Adrenal gland (tissue), 12 donors: ENCODE measurements around the gene CFAP410. TPM values are rescaled to one million over a fixed set of nuclear protein-coding genes. Genes with fewer than 3 reads are reported as not detected.

Experiments
- DNase-seq, 7 donors: peaks; one replicate each; pipeline ENCODE4 v3.0.0-alpha.2; 2019 to 2020
- H3K27ac ChIP-seq, 5 donors: fragments of 200-600 bp; sonication (generic) in 4 of 5; 1 replicate in 3 of 5; 2 replicates in 2 of 5; pipeline versions ENCODE4 v1.5.1 to v1.8.0; 2016 to 2020; ENCODE audit warnings: mild to moderate bottlenecking in 1 of 5
- H3K27me3 ChIP-seq: fragments of 200-600 bp; 2 replicates; pipeline ENCODE4 v1.8.0; 2021
- H3K36me3 ChIP-seq, 2 donors: fragments of 200-600 bp; replicated peaks in 1 of 2; 1 replicate in 1 of 2; 2 replicates in 1 of 2; pipeline versions ENCODE4 v1.5.1 to v1.8.0; 2018 to 2022
- H3K4me1 ChIP-seq, 2 donors: fragments of 200-600 bp; replicated peaks in 1 of 2; 1 replicate in 1 of 2; 2 replicates in 1 of 2; pipeline versions ENCODE4 v1.5.1 to v1.8.0; 2018 to 2021
- H3K4me3 ChIP-seq, 4 donors: fragments of 200-600 bp; sonication (generic) in 3 of 4; one replicate each; pipeline ENCODE4 v1.5.1; 2016 to 2018
- H3K9me3 ChIP-seq, 3 donors: fragments of 200-600 bp; sonication (generic) in 1 of 3; replicated peaks in 1 of 3; 1 replicate in 2 of 3; 2 replicates in 1 of 3; pipeline versions ENCODE4 v1.5.1 to v1.8.0; 2016 to 2021
- POLR2A ChIP-seq, 2 donors: fragments of 450-650 bp; IDR thresholded peaks; one replicate each; pipeline ENCODE4 v1.6.1; 2017; ENCODE audit warnings: antibody characterized with exemption in 2 of 2, mild to moderate bottlenecking in 2 of 2, moderate library complexity in 1 of 2
- WGBS, 4 donors: extraction: QIAGEN DNeasy Blood & Tissue Kit in 2 of 4; methylation state at CpG; one replicate each; pipeline versions ENCODE4 v1.1.5 to v1.1.7; 2013 to 2017; 5-methylcytosine and 5-hydroxymethylcytosine counted together
- intact Hi-C, 2 donors: fragments of 100-400 bp; cut with DNase I; formaldehyde crosslinking; loops; one replicate each; pipeline versions ENCODE4 v1.14.1 to v1.15.0; 2022 to 2023
- polyA plus RNA-seq, 3 donors: library from polyadenylated mRNA; stranded (reverse); fragments of 200-250 nt in 2 of 3; fragments of 350-450 nt in 1 of 3; fragmentation: Illumina TruSeq in 1 of 3; extraction: RNeasy Lipid Tissue Mini Kit (QIAGEN cat#74804) in 1 of 3; gene quantifications; one replicate each; pipeline ENCODE4 v1.2.3, GENCODE V29; 2013 to 2014
- total RNA-seq, 9 donors: library from RNA; depleted of rRNA in 4 of 9; stranded (reverse); fragments of >200 nt in 4 of 9; fragments of 120-200 nt in 1 of 9; fragmentation: NEBNext Ultra II Directional in 1 of 9; extraction: Animal tissue kit (Norgen Biotek cat#: 25700) in 1 of 9; gene quantifications; one replicate each; pipeline versions ENCODE4 v1.1.0 to v1.2.4, GENCODE V29; 2013 to 2023
- TF ChIP-seq, protein P1 (sequence below), 6 experiments: fragments of 450-650 bp in 4 of 6; fragments of 200-600 bp in 2 of 6; sonication (generic) in 1 of 6; IDR thresholded peaks; 1 replicate in 5 of 6; 2 replicates in 1 of 6; pipeline versions ENCODE4 v1.5.1 to v1.8.0; 2016 to 2021; ENCODE audit warnings: antibody characterized with exemption in 6 of 6, mild to moderate bottlenecking in 2 of 6, moderate library complexity in 1 of 6
- donor health status: healthy with polysubstance abuse.
- donor health status: Bipolar disorder and iron deficiency.
- donor health status: DM: yes; HTN: yes; CAD: no.
- donor health status: DM: no; HTN: no; CAD: no.
- donor health status: DM: no; HTN: no; CAD: no.
- donor health status: DM: yes; HTN: yes; CAD: no.

The CFAP410 gene
- total and polyA plus RNA-seq, 12 donors: 1.4 to 149 (median 37.0) TPM

DNA sequence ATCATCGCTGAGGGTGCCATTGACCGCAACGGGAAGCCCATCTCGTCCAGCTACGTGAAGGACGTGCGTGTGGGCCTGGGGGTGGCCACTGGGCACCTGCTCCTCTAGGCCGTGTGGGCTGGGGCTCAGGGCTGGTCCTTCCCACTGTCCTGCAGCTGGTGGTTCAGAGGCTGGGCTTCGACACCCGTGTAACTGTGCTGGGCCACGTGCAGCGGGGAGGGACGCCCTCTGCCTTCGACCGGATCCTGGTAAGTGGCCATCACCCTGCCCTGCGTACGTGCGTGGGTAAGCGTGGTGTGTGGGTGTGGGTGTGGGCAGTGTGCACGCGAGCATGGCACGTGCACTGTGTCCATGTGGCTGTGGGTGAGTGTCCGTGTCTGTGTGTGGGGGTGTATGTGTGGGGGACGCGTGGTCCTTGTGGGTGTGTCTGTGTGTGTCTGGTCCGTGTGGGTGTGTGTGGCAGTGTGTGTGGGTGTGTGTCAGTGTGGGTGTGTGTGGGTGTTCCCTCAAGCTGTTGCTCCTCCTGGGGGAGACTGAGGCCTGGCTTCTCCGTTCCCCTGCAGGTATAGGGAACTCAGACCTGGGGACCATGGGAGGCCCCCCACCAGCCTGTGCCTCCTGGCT is 22.8 kb downstream of the CFAP410 start:
- no peak overlapping the region for H3K27ac ChIP-seq
- no peaks in the 10 kb centered on the region for H3K9me3 ChIP-seq
- WGBS, 4 donors: 93 to 96% (median 94%) methylated on average over 20 to 27 of the region's 27 CpGs
- TF ChIP-seq POLR2A (IDR thresholded peaks at IDR 0.05): no peak
- TF ChIP-seq, protein P1, sequence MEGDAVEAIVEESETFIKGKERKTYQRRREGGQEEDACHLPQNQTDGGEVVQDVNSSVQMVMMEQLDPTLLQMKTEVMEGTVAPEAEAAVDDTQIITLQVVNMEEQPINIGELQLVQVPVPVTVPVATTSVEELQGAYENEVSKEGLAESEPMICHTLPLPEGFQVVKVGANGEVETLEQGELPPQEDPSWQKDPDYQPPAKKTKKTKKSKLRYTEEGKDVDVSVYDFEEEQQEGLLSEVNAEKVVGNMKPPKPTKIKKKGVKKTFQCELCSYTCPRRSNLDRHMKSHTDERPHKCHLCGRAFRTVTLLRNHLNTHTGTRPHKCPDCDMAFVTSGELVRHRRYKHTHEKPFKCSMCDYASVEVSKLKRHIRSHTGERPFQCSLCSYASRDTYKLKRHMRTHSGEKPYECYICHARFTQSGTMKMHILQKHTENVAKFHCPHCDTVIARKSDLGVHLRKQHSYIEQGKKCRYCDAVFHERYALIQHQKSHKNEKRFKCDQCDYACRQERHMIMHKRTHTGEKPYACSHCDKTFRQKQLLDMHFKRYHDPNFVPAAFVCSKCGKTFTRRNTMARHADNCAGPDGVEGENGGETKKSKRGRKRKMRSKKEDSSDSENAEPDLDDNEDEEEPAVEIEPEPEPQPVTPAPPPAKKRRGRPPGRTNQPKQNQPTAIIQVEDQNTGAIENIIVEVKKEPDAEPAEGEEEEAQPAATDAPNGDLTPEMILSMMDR (IDR thresholded peaks at IDR 0.05): no peak
- peaks cover 0 to 63% of the 10 kb centered on the region in 2 donors for H3K36me3 ChIP-seq
- intact Hi-C loops: no loop called here
- no peaks in the 10 kb centered on the region for H3K4me1 ChIP-seq
- no peaks in the 10 kb centered on the region for H3K27me3 ChIP-seq
- no peak overlapping the region for H3K4me3 ChIP-seq
- no peak for DNase-seq

DNA sequence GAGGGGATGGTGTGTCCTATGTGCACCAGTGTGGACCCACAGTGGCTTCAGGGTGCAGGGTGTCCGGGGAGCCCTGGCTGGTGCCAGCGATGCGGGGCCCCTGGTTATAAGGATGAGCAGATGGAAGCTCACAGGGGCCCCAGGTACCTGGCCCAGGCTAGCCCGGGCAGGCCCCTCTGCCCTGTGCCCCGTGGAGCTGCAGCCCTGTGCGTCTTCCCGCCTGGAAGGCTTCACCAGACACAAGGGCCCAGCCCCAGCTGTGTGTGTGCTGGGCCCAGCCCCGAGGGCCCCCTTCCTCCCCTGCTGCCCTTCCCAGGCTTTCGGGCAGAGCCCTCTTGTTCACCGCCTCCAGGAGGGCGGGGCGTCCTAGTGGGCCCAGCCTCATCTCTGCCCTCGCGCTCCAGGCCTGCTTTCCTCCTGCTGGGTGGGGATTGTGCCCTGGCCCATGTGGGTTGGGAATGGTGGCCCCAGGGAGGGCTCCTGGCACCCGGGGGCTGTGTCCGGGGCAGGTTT is 23.4 kb downstream of the CFAP410 start:
- Histone ChIP-seq H3K27me3 (no peaks in the 10 kb centered on the region), H3K9me3 (no peaks in the 10 kb centered on the region), H3K4me1 (no peaks in the 10 kb centered on the region), H3K4me3 (no peak overlapping the region), H3K27ac (no peak overlapping the region), H3K36me3 (peaks cover 0 to 68% of the 10 kb centered on the region in 2 donors)
- WGBS, 4 donors: 91 to 95% (median 95%) methylated on average over 4 to 16 of the region's 16 CpGs; no CpG with 5 or more reads in 1 of the 4 donors
- intact Hi-C loops: no loop called here
- DNase-seq: no peak
- TF ChIP-seq, protein P1 (IDR thresholded peaks at IDR 0.05): no peak
- no peak for TF ChIP-seq POLR2A (IDR thresholded peaks at IDR 0.05)

DNA sequence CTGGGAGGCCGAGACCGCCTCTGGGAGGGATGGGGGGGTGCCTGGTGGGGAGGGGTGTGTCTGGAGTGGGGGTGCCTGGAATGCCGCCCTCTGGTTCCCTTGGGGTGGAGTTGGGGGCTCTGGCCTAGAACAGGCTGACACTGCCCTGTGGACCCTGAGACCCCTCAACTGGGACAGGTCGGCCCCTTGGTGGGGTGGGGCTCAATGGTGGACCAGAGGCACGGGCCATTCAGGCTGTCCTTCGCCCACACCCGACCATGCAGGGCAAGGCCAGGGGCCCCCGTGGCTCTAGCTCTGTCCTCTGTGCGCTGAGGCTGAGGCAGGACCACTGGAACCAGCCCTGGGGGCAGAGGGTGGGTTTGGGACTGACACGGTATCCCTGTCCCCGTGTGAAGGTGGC is 24.6 kb downstream of the CFAP410 start:
- H3K4me3 ChIP-seq: no peak overlapping the region
- no peaks in the 10 kb centered on the region for H3K27me3 ChIP-seq
- 82 to 93% (median 85%) methylated on average over 2 to 11 of the region's 11 CpGs for WGBS, 4 donors
- no peaks in the 10 kb centered on the region for H3K9me3 ChIP-seq
- peaks cover 0 to 62% of the 10 kb centered on the region in 2 donors for H3K36me3 ChIP-seq
- H3K27ac ChIP-seq: no peak overlapping the region
- no peak for DNase-seq
- TF ChIP-seq, protein P1 (IDR thresholded peaks at IDR 0.05): no peak
- no peak for TF ChIP-seq POLR2A (IDR thresholded peaks at IDR 0.05)
- intact Hi-C loops: no loop called here
- H3K4me1 ChIP-seq: no peaks in the 10 kb centered on the region

DNA sequence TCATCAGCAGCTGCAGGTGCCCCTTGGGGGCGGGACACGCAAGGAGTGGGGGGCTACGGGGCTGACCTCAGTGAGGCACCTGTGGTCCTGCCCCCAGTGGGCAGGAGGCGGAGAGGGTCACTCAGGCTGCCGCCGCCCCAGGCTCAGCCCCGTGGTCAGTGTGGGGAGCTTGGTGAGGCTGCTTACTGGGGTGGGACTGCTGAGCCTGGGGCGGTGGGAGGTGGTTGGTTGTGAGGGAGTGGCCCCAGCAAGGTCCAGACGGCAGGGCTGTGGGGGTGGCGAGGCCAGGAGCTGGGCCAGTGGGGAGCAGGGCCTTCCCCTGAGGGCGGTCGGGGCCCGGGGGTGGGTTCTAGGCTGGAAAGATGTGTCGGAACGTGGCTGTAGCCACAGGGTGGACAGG is 25.1 kb downstream of the CFAP410 start:
- H3K4me3 ChIP-seq: no peak overlapping the region
- no peaks in the 10 kb centered on the region for H3K4me1 ChIP-seq
- H3K9me3 ChIP-seq: no peaks in the 10 kb centered on the region
- WGBS, 4 donors: 87 to 96% (median 93%) methylated on average over 7 to 15 of the region's 15 CpGs
- no peak for DNase-seq
- H3K27ac ChIP-seq: no peak overlapping the region
- intact Hi-C loops: no loop called here
- peaks cover 0 to 62% of the 10 kb centered on the region in 2 donors for H3K36me3 ChIP-seq
- TF ChIP-seq, protein P1 (IDR thresholded peaks at IDR 0.05): no peak
- TF ChIP-seq POLR2A (IDR thresholded peaks at IDR 0.05): no peak
- H3K27me3 ChIP-seq: no peaks in the 10 kb centered on the region
